H1 (cell line): ENCODE data around the gene EIF4E1B. TPM values are rescaled to one million over a fixed set of nuclear protein-coding genes. Genes with fewer than 3 reads are reported as not detected.

ENCODE experiments used
- CTCF ChIA-PET: fragments of 300-600 bp; sonication (Branson Sonifier 250); formaldehyde crosslinking; loops from one replicate; lab custom pipeline; 2021; ENCODE audit not compliant: partially characterized antibody; lab: Charles Lee
- POLR2A ChIA-PET: fragments of 300-600 bp; sonication (Branson Sonifier 250); formaldehyde crosslinking; loops from one replicate; lab custom pipeline; 2021; ENCODE audit warnings: inconsistent platforms; ENCODE audit not compliant: partially characterized antibody; lab: Charles Lee
- DNase-seq, 2 experiments: peaks; one replicate each; pipeline versions ENCODE4 v3.0.0 to v3.0.0-alpha.2; 2010 to 2022; ENCODE audit warnings: low spot score in 2 of 2, low read depth in 1 of 2, mixed read lengths in 1 of 2
- FAIRE-seq: peaks from 2 replicates; lab custom pipeline; 2011; peaks lifted over from hg19 to GRCh38; lab: Jason Lieb, UNC
- H2AFZ ChIP-seq: 2 replicates; pipeline ENCODE4 v1.8.1; 2012; ENCODE audit warnings: low read length, inconsistent platforms
- H2AK5ac ChIP-seq: 2 replicates; pipeline ENCODE4 v1.6.1; 2013; ENCODE audit warnings: low read depth, low read length
- H2BK120ac ChIP-seq: replicated peaks from 2 replicates; pipeline ENCODE3; 2013; ENCODE audit warnings: low read depth, low read length, inconsistent platforms
- H2BK12ac ChIP-seq: 2 replicates; pipeline ENCODE4 v1.6.1; 2013; ENCODE audit warnings: low read depth, low read length
- H2BK15ac ChIP-seq: 2 replicates; pipeline ENCODE4 v1.6.1; 2013; ENCODE audit warnings: low read length
- H2BK20ac ChIP-seq: 2 replicates; pipeline ENCODE4 v1.6.1; 2013; ENCODE audit warnings: low read length
- H2BK5ac ChIP-seq: 2 replicates; pipeline ENCODE4 v1.6.1; 2013; ENCODE audit warnings: low read depth, low read length
- H3K14ac ChIP-seq: 2 replicates; pipeline ENCODE4 v1.6.1; 2013; ENCODE audit warnings: inconsistent platforms; ENCODE audit not compliant: insufficient read length
- H3K18ac ChIP-seq: 2 replicates; pipeline ENCODE4 v1.6.1; 2013; ENCODE audit warnings: low read length; ENCODE audit errors: extremely low read depth
- H3K23ac ChIP-seq: 2 replicates; pipeline ENCODE4 v1.6.1; 2013; ENCODE audit warnings: inconsistent platforms; ENCODE audit not compliant: insufficient read length
- H3K23me2 ChIP-seq: 2 replicates; pipeline ENCODE4 v1.6.1; 2013; ENCODE audit warnings: low read depth, low read length
- H3K27ac ChIP-seq: 2 replicates; pipeline ENCODE4 v1.6.1; 2011; ENCODE audit warnings: low read depth, low read length, inconsistent platforms
- H3K27me3 ChIP-seq, 4 experiments: replicated peaks in 1 of 4; 1 replicate in 1 of 4; 2 replicates in 3 of 4; pipeline versions ENCODE4 v1.6.1 to v1.8.1; 2011 to 2013; ENCODE audit warnings: low read length in 3 of 4, mild to moderate bottlenecking in 3 of 4, inconsistent platforms in 2 of 4, mixed read lengths in 2 of 4, moderate library complexity in 1 of 4; ENCODE audit not compliant: control insufficient read depth in 3 of 4, insufficient read depth in 3 of 4; ENCODE audit errors: extremely low read depth in 1 of 4
- H3K36me3 ChIP-seq, 4 experiments: 2 replicates each; pipeline versions ENCODE4 v1.6.1 to v1.8.1; 2011 to 2013; ENCODE audit warnings: mild to moderate bottlenecking in 4 of 4, low read length in 3 of 4, moderate library complexity in 2 of 4, control low read depth in 1 of 4, inconsistent platforms in 1 of 4; ENCODE audit not compliant: insufficient read depth in 4 of 4, control insufficient read depth in 2 of 4
- H3K4ac ChIP-seq: replicated peaks from 2 replicates; pipeline ENCODE3; 2013; ENCODE audit warnings: low read length, low read depth, mixed read lengths, inconsistent platforms; ENCODE audit not compliant: insufficient read length
- H3K4me1 ChIP-seq, 4 experiments: replicated peaks in 1 of 4; 1 replicate in 1 of 4; 2 replicates in 3 of 4; pipeline versions ENCODE4 v1.6.1 to v1.8.1; 2011 to 2013; ENCODE audit warnings: low read length in 3 of 4, inconsistent platforms in 2 of 4, mixed read lengths in 1 of 4; ENCODE audit not compliant: insufficient read depth in 4 of 4, control insufficient read depth in 3 of 4
- H3K4me2 ChIP-seq, 2 experiments: 2 replicates each; pipeline versions ENCODE4 v1.6.1 to v1.8.1; 2011 to 2013; ENCODE audit warnings: low read depth in 2 of 2, low read length in 2 of 2, control low read depth in 1 of 2, inconsistent platforms in 1 of 2, mild to moderate bottlenecking in 1 of 2; ENCODE audit not compliant: insufficient read depth in 1 of 2
- H3K4me3 ChIP-seq, 4 experiments: fragments of 200-600, 300-600 bp in 1 of 4; sonication (generic), shearing (Covaris generic), sonication (Bioruptor Twin) in 1 of 4; 2 replicates each; pipeline versions ENCODE4 v1.5.1 to v1.8.1; 2011 to 2016; ENCODE audit warnings: low read length in 4 of 4, low read depth in 3 of 4, control low read depth in 2 of 4, inconsistent platforms in 2 of 4, mild to moderate bottlenecking in 2 of 4, mixed read lengths in 1 of 4, moderate library complexity in 1 of 4; ENCODE audit not compliant: insufficient read depth in 2 of 4; ENCODE audit errors: extremely low read depth in 1 of 4
- H3K56ac ChIP-seq: replicated peaks from 2 replicates; pipeline ENCODE3; 2013; ENCODE audit warnings: low read depth, mild to moderate bottlenecking, mixed read lengths, low read length, inconsistent platforms; ENCODE audit not compliant: insufficient read length
- H3K79me1 ChIP-seq: 2 replicates; pipeline ENCODE4 v1.6.1; 2013; ENCODE audit warnings: low read depth, low read length, control low read depth
- H3K79me2 ChIP-seq, 2 experiments: 2 replicates each; pipeline versions ENCODE4 v1.6.1 to v1.8.1; 2012 to 2013; ENCODE audit warnings: low read length in 2 of 2, mild to moderate bottlenecking in 2 of 2, inconsistent platforms in 1 of 2; ENCODE audit not compliant: insufficient read depth in 2 of 2, control insufficient read depth in 1 of 2
- H3K9ac ChIP-seq, 4 experiments: replicated peaks in 1 of 4; 1 replicate in 1 of 4; 2 replicates in 3 of 4; pipeline versions ENCODE4 v1.6.1 to v1.8.1; 2011 to 2013; ENCODE audit warnings: low read depth in 3 of 4, low read length in 3 of 4, control low read depth in 2 of 4, mild to moderate bottlenecking in 2 of 4, moderate library complexity in 2 of 4, inconsistent platforms in 1 of 4; ENCODE audit errors: extremely low read depth in 1 of 4
- H3K9me3 ChIP-seq, 2 experiments: 2 replicates each; pipeline versions ENCODE4 v1.6.1 to v1.8.1; 2012 to 2013; ENCODE audit warnings: mild to moderate bottlenecking in 2 of 2, moderate library complexity in 2 of 2, control low read depth in 1 of 2, inconsistent platforms in 1 of 2, low read depth in 1 of 2, low read length in 1 of 2, mixed read lengths in 1 of 2; ENCODE audit not compliant: insufficient read depth in 2 of 2
- H4K20me1 ChIP-seq, 2 experiments: replicated peaks in 1 of 2; 2 replicates each; pipeline versions ENCODE3 to v1.8.1; 2011 to 2013; ENCODE audit warnings: inconsistent platforms in 2 of 2, low read length in 2 of 2, mild to moderate bottlenecking in 1 of 2; ENCODE audit not compliant: insufficient read depth in 2 of 2, control insufficient read depth in 1 of 2
- H4K5ac ChIP-seq: 2 replicates; pipeline ENCODE4 v1.6.1; 2013; ENCODE audit warnings: low read length, low read depth, mixed read lengths, inconsistent platforms; ENCODE audit not compliant: insufficient read length
- H4K8ac ChIP-seq: 2 replicates; pipeline ENCODE4 v1.8.0; 2013; ENCODE audit warnings: mild to moderate bottlenecking, moderate library complexity, low read length, inconsistent platforms; ENCODE audit not compliant: insufficient read depth; ENCODE audit errors: extremely low read depth
- H4K91ac ChIP-seq: replicated peaks from 2 replicates; pipeline ENCODE3; 2013; ENCODE audit warnings: low read length, mixed read lengths, inconsistent platforms; ENCODE audit not compliant: insufficient read length
- CHD1 ChIP-seq: IDR thresholded peaks from 2 replicates; pipeline ENCODE4 v1.6.1; 2012; ENCODE audit warnings: low read depth, low read length, improper control_type of control experiment
- KDM1A ChIP-seq: fragments of 200-600, 300-600 bp; sonication (generic); IDR thresholded peaks from 2 replicates; pipeline ENCODE4 v1.7.1; 2016; ENCODE audit warnings: mild to moderate bottlenecking, low read length, borderline replicate concordance
- KDM5A ChIP-seq: fragments of 200-600 bp; IDR thresholded peaks from 2 replicates; pipeline ENCODE4 v1.7.1; 2012; ENCODE audit warnings: mild to moderate bottlenecking, low read length, inconsistent platforms, mixed read lengths
- POLR2AphosphoS5 ChIP-seq: IDR thresholded peaks from 2 replicates; pipeline ENCODE4 v1.6.1; 2011; ENCODE audit warnings: low read depth, low read length
- SP1 ChIP-seq: IDR thresholded peaks from 2 replicates; pipeline ENCODE4 v1.6.1; 2011; ENCODE audit warnings: low read depth, low read length
- SRF ChIP-seq: IDR thresholded peaks from 2 replicates; pipeline ENCODE4 v1.6.1; 2011; ENCODE audit warnings: mild to moderate bottlenecking, low read depth, low read length, moderate library complexity
- TAF7 ChIP-seq: optimal IDR thresholded peaks from 2 replicates; pipeline ENCODE3; 2011; ENCODE audit warnings: low read depth, mild to moderate bottlenecking, inconsistent platforms, low read length, moderate library complexity, borderline replicate concordance
- ZNF274 ChIP-seq: IDR thresholded peaks from 2 replicates; pipeline ENCODE4 v1.7.0; 2012; ENCODE audit warnings: low read length, borderline replicate concordance; ENCODE audit errors: extremely low read depth
- WGBS, 2 experiments: shearing (Covaris generic) in 1 of 2; methylation state at CpG; one replicate each; pipeline versions ENCODE4 v1.1.6 to v1.1.7; 2013 to 2015; ENCODE audit warnings: low lambda C conversion rate in 2 of 2, mixed read lengths in 2 of 2, inconsistent platforms in 1 of 2, low coverage in 1 of 2, missing lambda C conversion rate in 1 of 2; ENCODE audit not compliant: insufficient replicate concordance in 2 of 2, insufficient coverage in 1 of 2, insufficient read length in 1 of 2; ENCODE audit errors: extremely low coverage in 1 of 2, missing lambda C conversion rate in 1 of 2; 5-methylcytosine and 5-hydroxymethylcytosine counted together
- polyA plus RNA-seq, 7 experiments: library from polyadenylated mRNA; depleted of rRNA in 3 of 7; stranded (reverse) in 5 of 7; unstranded in 2 of 7; fragments of >200 nt in 5 of 7; fragments of 200-250 nt in 2 of 7; gene quantifications; 1 replicate in 5 of 7; 2 replicates in 1 of 7; 4 replicates in 1 of 7; pipeline versions ENCODE4 v1.2.1 to v1.2.3, GENCODE V29; 2011 to 2013; ENCODE audit warnings: missing spikeins in 2 of 7, mixed read lengths in 2 of 7
- total RNA-seq: library from RNA; stranded (reverse); fragmentation: NEBNext Ultra II Directional; extraction: Animal tissue kit (Norgen Biotek cat#: 25700); gene quantifications from 2 replicates; pipeline ENCODE4 v1.2.1, GENCODE V29; 2021

EIF4E1B gene
- total and polyA plus RNA-seq, 2 of the 8 experiments (the other 6 are each of a cell fraction or from before 2014, with no cell fraction given) = 0.97 to 1.3 TPM

DNA sequence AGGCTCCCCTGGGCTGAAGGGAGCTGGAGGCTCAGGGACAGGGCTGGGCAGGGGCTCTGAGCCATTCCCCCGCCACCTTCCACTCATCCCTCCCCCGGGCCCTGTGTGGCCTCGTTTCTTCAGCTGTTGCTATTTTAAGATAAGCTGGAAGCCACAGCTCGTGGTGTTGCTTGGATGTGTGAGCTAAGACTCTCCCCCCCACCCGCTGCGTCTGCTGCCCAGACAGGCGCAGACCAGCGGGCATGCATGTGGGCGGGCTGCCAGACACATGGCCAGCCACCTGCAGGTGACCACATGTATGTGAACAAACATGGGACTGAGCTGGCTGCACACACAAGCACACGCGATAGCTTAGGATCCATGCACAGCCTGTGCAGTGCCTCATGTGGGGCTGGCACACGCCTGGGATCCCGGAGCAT is 8.8 kb upstream of the EIF4E1B start:
- H3K79me1 ChIP-seq = no peaks in the 10 kb centered on the region
- POLR2A ChIA-PET = interaction anchor here (1.0 to 2.8 kb wide), 4 partner anchors 8 to 86 kb away, joined by 3 to 19 read pairs (median 8); partner anchors contain the start of genes EIF4E1B and SNCB
- no peak overlapping the region for H3K14ac ChIP-seq
- CTCF ChIA-PET = interaction anchor here (0.6 to 2.3 kb wide), 12 partner anchors 9 to 181 kb away, joined by 3 to 13 read pairs (median 3); partner anchors contain the start of genes EIF4E1B, GPRIN1 and SNCB
- no peaks in the 10 kb centered on the region for H3K36me3 ChIP-seq
- H2BK15ac ChIP-seq = no peak overlapping the region
- no peak overlapping the region for H3K9ac ChIP-seq
- no peak for FAIRE-seq
- H3K4ac ChIP-seq = no peak overlapping the region
- H4K8ac ChIP-seq = no peak overlapping the region
- peaks cover 0 to 6% of the 10 kb centered on the region in 2 experiments; a peak in 1 of 4 replicates for H3K9me3 ChIP-seq
- H3K4me1 ChIP-seq = peaks cover 0 to 17% (median 11%) of the 10 kb centered on the region in 4 experiments; a peak in 6 of 7 replicates
- H3K56ac ChIP-seq = no peak overlapping the region
- no peaks in the 10 kb centered on the region for H3K79me2 ChIP-seq
- peaks cover 3% of the 10 kb centered on the region; the same call in 1 of the 2 replicates for H3K23me2 ChIP-seq
- TF ChIP-seq SP1 (no peak), KDM1A (no peak), CHD1 (no peak), POLR2AphosphoS5 (no peak), TAF7 (no peak), KDM5A (no peak), ZNF274 (no peak), SRF (no peak)
- TF ChIP-seq, all 59 proteins: peak for 0
- H2BK5ac ChIP-seq = no peak overlapping the region
- peaks cover 2 to 3% of the 10 kb centered on the region in 2 experiments for H4K20me1 ChIP-seq
- no peak overlapping the region for H3K23ac ChIP-seq
- no peak overlapping the region for H2BK120ac ChIP-seq
- no peak overlapping the region for H3K27ac ChIP-seq
- no peak overlapping the region for H2AFZ ChIP-seq
- peaks cover 9 to 39% (median 26%) of the 10 kb centered on the region in 4 experiments; a peak in 6 of 7 replicates for H3K27me3 ChIP-seq
- no peak overlapping the region for H3K4me3 ChIP-seq
- H2AK5ac ChIP-seq = no peak overlapping the region
- no peak overlapping the region for H3K4me2 ChIP-seq
- no peak overlapping the region for H3K18ac ChIP-seq
- no peak for DNase-seq
- WGBS, 2 experiments = 87% methylated on average over 13 of the region's 13 CpGs; no CpG with 5 or more reads in 1 of the 2 experiments
- H2BK12ac ChIP-seq = no peak overlapping the region
- no peak overlapping the region for H4K91ac ChIP-seq
- H4K5ac ChIP-seq = no peak overlapping the region
- H2BK20ac ChIP-seq = no peak overlapping the region
